ENCODE measurements around the gene DPEP3. TPM values are rescaled to one million over a fixed set of nuclear protein-coding genes. Genes with fewer than 3 reads are reported as not detected.

DPEP3 gene
- total and polyA plus RNA-seq, 2 experiments from 2014 or later: 0.51 TPM; not detected in 1

DNA sequence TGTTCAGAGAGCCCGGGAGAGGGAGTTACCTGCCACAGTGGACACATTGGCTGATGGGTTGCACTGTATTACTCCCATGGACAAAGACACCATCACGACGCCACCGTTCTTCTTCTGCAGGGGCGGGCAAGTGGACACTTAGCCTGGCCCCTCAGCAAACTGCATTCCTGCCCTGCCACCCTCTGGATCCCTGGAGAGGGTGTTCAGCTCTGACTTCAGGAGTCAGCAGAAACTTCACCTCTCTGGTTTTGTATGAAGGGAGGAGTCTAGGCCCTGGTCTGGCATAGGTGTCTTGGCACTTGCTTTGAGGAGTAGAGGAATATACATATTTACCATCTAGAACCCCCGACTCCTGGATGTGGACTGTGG, 9.7 kb upstream of the DPEP3 start:
- Histone ChIP-seq H3K4me3 (no peak overlapping the region), H3K4me1 (ENCODE audit: low read depth) (peaks cover 8% of the 10 kb centered on the region), H3K27ac (no peak overlapping the region), H3K9me3 (ENCODE audit: low read depth) (no peaks in the 10 kb centered on the region), H3K27me3 (peaks cover 11% of the 10 kb centered on the region), H3K36me3 (no peaks in the 10 kb centered on the region)
- no peak for DNase-seq (ENCODE audit: low read depth in 1 of 2, low spot score in 1 of 2)
- no peak for TF ChIP-seq CTCF (IDR thresholded peaks at IDR 0.05; ENCODE audit: low read depth, low read length)

DNA sequence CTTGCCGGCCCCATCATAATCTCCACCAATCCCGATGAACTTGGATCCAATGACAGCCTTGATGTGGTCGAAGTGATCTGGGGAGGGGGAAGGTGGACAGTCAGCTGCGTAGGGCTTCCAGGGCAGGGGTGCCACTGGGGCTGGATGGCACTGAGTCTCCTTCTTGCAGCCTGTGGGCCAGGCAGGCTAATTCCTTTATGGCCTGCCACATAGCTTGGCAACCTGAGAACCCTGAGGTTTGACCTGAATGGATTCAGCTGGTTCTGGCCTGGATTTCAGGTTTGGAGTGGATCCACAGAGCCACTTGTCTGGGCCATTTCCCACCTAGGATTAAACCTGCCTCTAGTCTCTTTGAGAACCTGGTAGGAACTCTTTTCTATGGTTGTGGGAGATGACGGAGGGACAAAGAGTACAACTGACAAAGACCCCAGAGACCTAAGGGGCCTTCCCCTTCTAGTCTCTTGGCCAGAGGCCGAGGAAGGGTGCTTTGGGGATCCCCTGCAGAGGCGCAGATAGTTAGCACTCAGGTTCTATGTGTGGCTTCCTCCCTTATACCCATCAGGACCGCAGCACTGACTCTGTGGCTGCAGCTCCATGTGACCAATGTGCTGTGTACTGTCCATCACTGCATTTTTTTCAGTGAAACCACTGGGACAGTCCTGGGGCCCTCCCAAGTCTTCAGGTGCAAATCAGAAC, 9.2 kb upstream of the DPEP3 start:
- no peak for DNase-seq (ENCODE audit: low read depth in 1 of 2, low spot score in 1 of 2)
- no peaks in the 10 kb centered on the region for H3K36me3 ChIP-seq
- H3K4me1 ChIP-seq (ENCODE audit: low read depth): peaks cover 14% of the 10 kb centered on the region
- peaks cover 11% of the 10 kb centered on the region for H3K27me3 ChIP-seq
- no peak overlapping the region for H3K27ac ChIP-seq
- H3K9me3 ChIP-seq (ENCODE audit: low read depth): no peaks in the 10 kb centered on the region
- no peak for TF ChIP-seq CTCF (IDR thresholded peaks at IDR 0.05; ENCODE audit: low read depth, low read length)
- H3K4me3 ChIP-seq: no peak overlapping the region

GRCh38 chr16:67988675-67989074, 8.4 kb upstream of the DPEP3 start:
- H3K36me3 ChIP-seq: no peaks in the 10 kb centered on the region
- H3K9me3 ChIP-seq (ENCODE audit: low read depth): no peaks in the 10 kb centered on the region
- peaks cover 11% of the 10 kb centered on the region for H3K27me3 ChIP-seq
- TF ChIP-seq CTCF (IDR thresholded peaks at IDR 0.05; ENCODE audit: low read depth, low read length): no peak
- H3K27ac ChIP-seq: no peak overlapping the region
- H3K4me1 ChIP-seq (ENCODE audit: low read depth): peaks cover 15% of the 10 kb centered on the region
- DNase-seq (ENCODE audit: low read depth in 1 of 2, low spot score in 1 of 2): no peak
- no peak overlapping the region for H3K4me3 ChIP-seq

DNA sequence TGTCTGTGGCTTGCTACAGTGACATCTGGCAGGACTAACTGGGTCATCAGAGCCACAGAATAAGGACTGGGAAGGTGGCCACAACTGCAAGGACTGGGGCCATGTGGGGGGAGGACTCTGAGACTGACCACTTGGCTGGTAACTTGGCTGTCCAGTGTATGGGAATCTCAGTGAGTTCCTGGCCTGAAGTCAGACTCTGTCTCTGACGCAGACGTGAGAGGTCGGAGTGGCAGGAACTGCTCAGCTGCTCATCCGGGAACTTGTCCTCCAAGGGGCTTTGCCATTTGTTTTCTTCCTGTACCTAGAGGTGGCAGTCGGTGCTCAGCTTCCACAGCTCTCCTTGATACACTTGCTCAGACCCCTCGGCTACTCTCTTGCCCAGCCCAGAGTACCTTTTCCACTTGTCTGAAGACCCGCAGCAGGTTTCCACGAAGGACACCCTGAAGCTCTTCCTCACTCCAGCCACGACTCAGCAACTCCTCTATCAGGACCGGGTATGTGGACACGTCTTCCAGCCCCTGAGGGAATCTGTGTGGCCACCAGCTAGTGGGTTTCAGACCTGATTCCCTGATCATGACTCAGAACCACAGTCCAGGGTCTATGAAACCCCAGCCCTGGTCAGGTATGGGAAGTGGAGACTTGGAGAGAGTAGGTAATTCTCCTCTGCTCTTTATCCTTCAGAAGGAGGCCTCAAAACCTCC, 7.3 kb upstream of the DPEP3 start:
- DNase-seq (ENCODE audit: low read depth in 1 of 2, low spot score in 1 of 2): no peak
- Histone ChIP-seq H3K36me3 (no peaks in the 10 kb centered on the region), H3K4me1 (ENCODE audit: low read depth) (peaks cover 15% of the 10 kb centered on the region), H3K4me3 (no peak overlapping the region), H3K9me3 (ENCODE audit: low read depth) (no peaks in the 10 kb centered on the region), H3K27ac (no peak overlapping the region), H3K27me3 (peaks cover 10% of the 10 kb centered on the region)
- no peak for TF ChIP-seq CTCF (IDR thresholded peaks at IDR 0.05; ENCODE audit: low read depth, low read length)

DNA sequence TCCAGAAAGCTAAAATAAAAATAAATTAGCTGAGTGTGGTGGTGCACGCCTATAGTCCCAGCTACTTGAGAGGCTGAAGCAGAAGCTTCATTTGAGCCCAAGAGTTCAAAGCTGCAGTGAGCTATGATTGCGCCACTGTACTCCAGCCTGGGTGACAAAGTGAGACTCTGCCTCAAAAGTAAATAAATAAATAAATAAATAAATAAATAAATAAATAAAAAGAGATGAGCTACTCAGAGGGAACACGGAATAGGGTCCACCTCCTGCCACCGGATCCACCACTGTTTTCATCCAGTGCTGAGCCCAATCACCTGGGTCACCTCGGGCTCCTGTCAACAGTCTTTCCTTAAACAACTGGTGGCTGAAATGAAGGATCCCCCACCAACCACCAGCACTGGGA, 6.7 kb upstream of the DPEP3 start:
- no peaks in the 10 kb centered on the region for H3K9me3 ChIP-seq (ENCODE audit: low read depth)
- H3K27ac ChIP-seq: no peak overlapping the region
- no peak overlapping the region for H3K4me3 ChIP-seq
- no peaks in the 10 kb centered on the region for H3K36me3 ChIP-seq
- peaks cover 15% of the 10 kb centered on the region for H3K4me1 ChIP-seq (ENCODE audit: low read depth)
- DNase-seq (ENCODE audit: low read depth in 1 of 2, low spot score in 1 of 2): no peak
- TF ChIP-seq CTCF (IDR thresholded peaks at IDR 0.05; ENCODE audit: low read depth, low read length): no peak
- H3K27me3 ChIP-seq: peaks cover 4% of the 10 kb centered on the region
